OCI-LY7 (cell line): Measurements from ENCODE around the gene ALDOB.

ENCODE experiments used
- EZH2phosphoT487 ChIP-seq: fragments of 200-600 bp; sonication (generic); IDR thresholded peaks from 2 replicates; pipeline ENCODE4 v1.6.1; 2018; ENCODE audit warnings: low read depth, borderline replicate concordance, mild to moderate bottlenecking, mixed run types, antibody characterized with exemption, low read length, moderate library complexity, mixed read lengths
- TF ChIP-seq, protein P1 (sequence below): fragments of 200-600 bp; sonication (generic); conservative IDR thresholded peaks from 2 replicates; pipeline ENCODE4 v1.5.1; 2014; ENCODE audit warnings: mild to moderate bottlenecking, antibody characterized with exemption, low read length, moderate library complexity, mixed read lengths

GRCh38 chr9:101393135-101393534 lies 42.4 kb downstream of the ALDOB start:
- TF ChIP-seq, protein P1, sequence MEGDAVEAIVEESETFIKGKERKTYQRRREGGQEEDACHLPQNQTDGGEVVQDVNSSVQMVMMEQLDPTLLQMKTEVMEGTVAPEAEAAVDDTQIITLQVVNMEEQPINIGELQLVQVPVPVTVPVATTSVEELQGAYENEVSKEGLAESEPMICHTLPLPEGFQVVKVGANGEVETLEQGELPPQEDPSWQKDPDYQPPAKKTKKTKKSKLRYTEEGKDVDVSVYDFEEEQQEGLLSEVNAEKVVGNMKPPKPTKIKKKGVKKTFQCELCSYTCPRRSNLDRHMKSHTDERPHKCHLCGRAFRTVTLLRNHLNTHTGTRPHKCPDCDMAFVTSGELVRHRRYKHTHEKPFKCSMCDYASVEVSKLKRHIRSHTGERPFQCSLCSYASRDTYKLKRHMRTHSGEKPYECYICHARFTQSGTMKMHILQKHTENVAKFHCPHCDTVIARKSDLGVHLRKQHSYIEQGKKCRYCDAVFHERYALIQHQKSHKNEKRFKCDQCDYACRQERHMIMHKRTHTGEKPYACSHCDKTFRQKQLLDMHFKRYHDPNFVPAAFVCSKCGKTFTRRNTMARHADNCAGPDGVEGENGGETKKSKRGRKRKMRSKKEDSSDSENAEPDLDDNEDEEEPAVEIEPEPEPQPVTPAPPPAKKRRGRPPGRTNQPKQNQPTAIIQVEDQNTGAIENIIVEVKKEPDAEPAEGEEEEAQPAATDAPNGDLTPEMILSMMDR, result no peak
- no peak for TF ChIP-seq EZH2phosphoT487
